Body of pancreas (tissue), 4 donors: Measurements from ENCODE around the gene IKBKE. TPM values are rescaled to one million over a fixed set of nuclear protein-coding genes. Genes with fewer than 3 reads are reported as not detected.

Experiments
- ATAC-seq: fragments of 150-250 bp; one replicate; pipeline ENCODE4 v1.9.1; 2016
- DNase-seq, 4 donors: peaks; one replicate each; pipeline ENCODE4 v3.0.0-alpha.2; 2019
- H3K27ac ChIP-seq, 4 donors: fragments of 200-600 bp; sonication (generic); 1 replicate in 3 of 4; 2 replicates in 1 of 4; pipeline versions ENCODE4 v1.5.1 to v1.6.1; 2016 to 2019; ENCODE audit warnings: mild to moderate bottlenecking in 1 of 4, mixed read lengths in 1 of 4, moderate library complexity in 1 of 4
- H3K27me3 ChIP-seq, 2 donors: fragments of 200-600 bp; sonication (generic); one replicate each; pipeline ENCODE4 v1.6.0; 2016; ENCODE audit warnings: mild to moderate bottlenecking in 1 of 2
- H3K36me3 ChIP-seq, 2 donors: fragments of 200-600 bp; sonication (generic); replicated peaks in 1 of 2; 2 replicates each; pipeline ENCODE4 v1.5.1; 2016; ENCODE audit warnings: low read depth in 2 of 2; ENCODE audit not compliant: insufficient read depth in 1 of 2
- H3K4me1 ChIP-seq: fragments of 200-600 bp; sonication (generic); one replicate; pipeline ENCODE4 v1.6.0; 2016
- H3K4me3 ChIP-seq, 2 donors: fragments of 200-600 bp; sonication (generic); 1 replicate in 1 of 2; 2 replicates in 1 of 2; pipeline ENCODE4 v1.5.1; 2016 to 2019
- H3K9me3 ChIP-seq, 3 donors: fragments of 200-600 bp; sonication (generic); 1 replicate in 2 of 3; 2 replicates in 1 of 3; pipeline ENCODE4 v1.5.1; 2016
- POLR2A ChIP-seq, 3 donors: fragments of 450-650 bp; IDR thresholded peaks; one replicate each; pipeline ENCODE4 v1.6.1; 2016; ENCODE audit warnings: antibody characterized with exemption in 3 of 3, mild to moderate bottlenecking in 2 of 3
- WGBS, 2 donors: methylation state at CpG; one replicate each; pipeline ENCODE4 v1.1.5; 2017; 5-methylcytosine and 5-hydroxymethylcytosine counted together
- intact Hi-C: fragments of 100-400 bp; cut with DNase I; formaldehyde crosslinking; loops from one replicate; pipeline ENCODE4 v1.15.1; 2023
- total RNA-seq, 2 donors: library from RNA; depleted of rRNA; stranded (reverse); fragments of >200 nt; gene quantifications; one replicate each; pipeline ENCODE4 v1.1.0, GENCODE V29; 2016
- TF ChIP-seq, protein P1 (sequence below), 7 experiments: fragments of 450-650 bp in 4 of 7; fragments of 200-600 bp in 3 of 7; sonication (generic) in 3 of 7; IDR thresholded peaks; one replicate each; pipeline ENCODE4 v1.5.1; 2016 to 2019; ENCODE audit warnings: antibody characterized with exemption in 7 of 7

Gene IKBKE
- total RNA-seq, 2 donors from 2014 or later: 5.4 to 10.2 TPM

DNA sequence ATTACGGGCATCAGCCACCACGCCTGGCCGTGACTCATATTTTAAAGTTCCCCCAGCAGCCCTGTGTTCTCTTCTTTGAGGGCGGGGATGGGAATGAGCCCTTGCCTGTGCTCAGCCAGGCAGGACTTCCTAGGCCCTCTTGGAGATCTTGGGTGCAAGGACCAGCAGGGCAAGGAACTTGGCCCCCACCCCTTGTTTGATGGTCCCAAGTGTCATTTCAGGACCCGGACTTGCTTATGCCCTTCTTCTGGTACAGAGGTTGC is 46.4 kb downstream of the IKBKE start:
- H3K27ac ChIP-seq: no peak overlapping the region
- intact Hi-C loops: no loop called here
- ATAC-seq (no peak), DNase-seq (no peak)
- H3K9me3 ChIP-seq: no peaks in the 10 kb centered on the region
- H3K36me3 ChIP-seq: no peaks in the 10 kb centered on the region
- no peak overlapping the region for H3K4me3 ChIP-seq
- WGBS, 2 donors: 68 to 69% methylated on average over 5 of the region's 5 CpGs
- H3K27me3 ChIP-seq: no peaks in the 10 kb centered on the region
- peaks cover 66% of the 10 kb centered on the region for H3K4me1 ChIP-seq
- TF ChIP-seq POLR2A (IDR thresholded peaks at IDR 0.05): no peak

DNA sequence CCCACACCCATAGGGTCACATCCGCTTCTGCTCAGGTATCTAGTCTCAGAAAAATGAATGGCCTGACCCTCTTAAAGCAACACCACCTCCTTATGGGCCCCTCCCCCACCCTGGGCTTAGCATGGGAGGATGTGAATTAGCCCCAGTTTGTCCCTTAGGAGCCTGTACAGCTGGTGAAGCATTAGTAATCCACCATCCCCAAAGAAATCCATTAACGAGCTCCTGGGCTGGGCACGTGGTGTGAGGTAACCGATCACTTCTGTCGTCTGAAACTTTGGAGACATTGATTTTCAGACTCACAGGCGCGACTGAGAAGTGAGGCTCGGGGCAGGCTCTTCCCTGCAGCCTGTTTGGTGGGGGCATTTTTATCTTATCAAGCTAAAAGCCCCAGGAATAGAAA is 47.5 kb downstream of the IKBKE start:
- Histone ChIP-seq H3K27ac (peak overlapping the region in 3 of 4 donors; percentile 56 to 63 (median 56)), H3K4me1 (peaks cover 63% of the 10 kb centered on the region), H3K36me3 (no peaks in the 10 kb centered on the region), H3K27me3 (no peaks in the 10 kb centered on the region), H3K4me3 (no peak overlapping the region), H3K9me3 (no peaks in the 10 kb centered on the region)
- intact Hi-C loops: no loop called here
- no peak for DNase-seq
- 66 to 81% methylated on average over 8 of the region's 8 CpGs for WGBS, 2 donors
- no peak for ATAC-seq
- no peak for TF ChIP-seq POLR2A (IDR thresholded peaks at IDR 0.05)
- TF ChIP-seq, protein P1, sequence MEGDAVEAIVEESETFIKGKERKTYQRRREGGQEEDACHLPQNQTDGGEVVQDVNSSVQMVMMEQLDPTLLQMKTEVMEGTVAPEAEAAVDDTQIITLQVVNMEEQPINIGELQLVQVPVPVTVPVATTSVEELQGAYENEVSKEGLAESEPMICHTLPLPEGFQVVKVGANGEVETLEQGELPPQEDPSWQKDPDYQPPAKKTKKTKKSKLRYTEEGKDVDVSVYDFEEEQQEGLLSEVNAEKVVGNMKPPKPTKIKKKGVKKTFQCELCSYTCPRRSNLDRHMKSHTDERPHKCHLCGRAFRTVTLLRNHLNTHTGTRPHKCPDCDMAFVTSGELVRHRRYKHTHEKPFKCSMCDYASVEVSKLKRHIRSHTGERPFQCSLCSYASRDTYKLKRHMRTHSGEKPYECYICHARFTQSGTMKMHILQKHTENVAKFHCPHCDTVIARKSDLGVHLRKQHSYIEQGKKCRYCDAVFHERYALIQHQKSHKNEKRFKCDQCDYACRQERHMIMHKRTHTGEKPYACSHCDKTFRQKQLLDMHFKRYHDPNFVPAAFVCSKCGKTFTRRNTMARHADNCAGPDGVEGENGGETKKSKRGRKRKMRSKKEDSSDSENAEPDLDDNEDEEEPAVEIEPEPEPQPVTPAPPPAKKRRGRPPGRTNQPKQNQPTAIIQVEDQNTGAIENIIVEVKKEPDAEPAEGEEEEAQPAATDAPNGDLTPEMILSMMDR (IDR thresholded peaks at IDR 0.05): no peak

DNA sequence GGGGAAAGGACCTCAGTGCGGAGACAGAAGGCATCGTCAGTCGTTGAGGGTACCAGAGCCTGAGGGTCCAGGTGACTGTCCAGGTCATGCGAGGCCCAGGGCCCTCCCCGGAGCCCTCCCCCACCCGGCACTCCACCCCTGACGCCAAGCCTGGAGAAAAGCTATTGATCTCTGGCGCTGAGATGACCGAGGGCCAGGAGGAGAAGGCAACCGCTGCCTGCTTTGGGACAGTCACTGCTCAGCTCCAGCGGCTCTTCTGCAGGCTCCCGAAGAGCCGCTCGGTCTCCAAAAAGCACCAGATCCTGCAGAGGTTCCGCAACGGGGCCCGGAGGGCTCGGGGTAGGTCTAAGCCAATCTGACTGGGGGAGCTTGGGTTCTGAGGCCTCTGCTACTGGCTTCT is 47.9 kb downstream of the IKBKE start:
- ATAC-seq: no peak
- Histone ChIP-seq H3K4me3 (no peak overlapping the region), H3K9me3 (no peaks in the 10 kb centered on the region), H3K27ac (peak overlapping the region in 3 of 4 donors; percentile 56 to 63 (median 56)), H3K36me3 (no peaks in the 10 kb centered on the region), H3K27me3 (no peaks in the 10 kb centered on the region), H3K4me1 (peaks cover 59% of the 10 kb centered on the region)
- WGBS, 2 donors: 62 to 77% methylated on average over 10 of the region's 18 CpGs
- DNase-seq: no peak
- TF ChIP-seq, protein P1 (IDR thresholded peaks at IDR 0.05): no peak
- TF ChIP-seq POLR2A (IDR thresholded peaks at IDR 0.05): no peak
- intact Hi-C loops: no loop called here

DNA sequence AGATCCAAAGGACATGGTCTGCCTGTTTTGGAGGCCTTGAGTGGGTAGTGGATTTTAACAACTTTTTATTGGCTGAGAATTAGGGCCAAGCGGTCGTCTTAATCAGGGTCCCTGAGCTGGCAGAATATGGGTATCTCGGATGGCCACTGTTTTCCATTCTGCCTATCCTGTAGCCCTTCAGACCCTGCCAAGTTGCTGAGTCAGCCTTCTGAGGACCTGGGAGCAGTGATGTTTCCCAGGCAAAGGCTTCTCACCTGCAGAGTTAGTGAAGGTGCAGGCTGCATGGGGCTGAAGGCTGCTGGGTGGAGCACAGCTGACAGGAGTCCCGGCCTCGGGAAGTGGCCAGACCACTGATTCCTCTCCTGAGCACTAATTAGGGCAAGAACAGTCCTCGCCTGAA is 48.5 kb downstream of the IKBKE start:
- H3K9me3 ChIP-seq: no peaks in the 10 kb centered on the region
- peak overlapping the region in 3 of 4 donors; percentile 56 to 63 (median 56) for H3K27ac ChIP-seq
- DNase-seq: no peak
- WGBS, 2 donors: 72 to 81% methylated on average over 6 of the region's 6 CpGs
- no peaks in the 10 kb centered on the region for H3K36me3 ChIP-seq
- TF ChIP-seq POLR2A (IDR thresholded peaks at IDR 0.05): no peak
- TF ChIP-seq, protein P1 (IDR thresholded peaks at IDR 0.05): no peak
- intact Hi-C loops: no loop called here
- no peak overlapping the region for H3K4me3 ChIP-seq
- peaks cover 54% of the 10 kb centered on the region for H3K4me1 ChIP-seq
- no peak for ATAC-seq
- no peaks in the 10 kb centered on the region for H3K27me3 ChIP-seq

DNA sequence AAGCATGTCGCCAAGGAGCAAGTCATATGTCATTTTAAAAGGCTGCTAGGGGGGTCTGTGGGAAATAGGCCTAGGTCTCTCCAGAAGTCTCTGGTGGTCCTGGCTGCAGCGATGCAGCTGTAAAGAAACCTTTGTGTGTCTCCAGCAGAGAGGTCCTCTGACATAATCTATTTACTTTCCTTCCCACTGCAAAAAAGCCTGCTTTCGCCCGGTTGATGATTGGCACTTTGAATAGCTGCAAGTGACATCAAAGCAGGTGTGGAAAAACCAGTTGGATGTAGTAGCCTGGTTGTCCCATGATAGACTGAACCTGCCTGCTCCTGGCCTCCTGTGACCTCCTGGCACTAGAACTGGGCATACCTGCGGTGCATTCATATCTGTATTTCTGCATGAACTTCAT is 50.9 kb downstream of the IKBKE start:
- 14 to 18% methylated on average over 5 of the region's 5 CpGs for WGBS, 2 donors
- peak; percentile 61 to 84 (median 78) for DNase-seq

More for the DNA sequence above, 50.9 kb downstream of the IKBKE start:
- no peak overlapping the region for H3K4me3 ChIP-seq
- no peaks in the 10 kb centered on the region for H3K27me3 ChIP-seq
- no peaks in the 10 kb centered on the region for H3K36me3 ChIP-seq
- TF ChIP-seq, protein P1 (IDR thresholded peaks at IDR 0.05): no peak
- no peak for TF ChIP-seq POLR2A (IDR thresholded peaks at IDR 0.05)
- H3K4me1 ChIP-seq: peaks cover 45% of the 10 kb centered on the region
- ATAC-seq: peak; percentile 82
- H3K27ac ChIP-seq: peak overlapping the region; percentile 48 to 77 (median 64)
- intact Hi-C loops: no loop called here
- H3K9me3 ChIP-seq: no peaks in the 10 kb centered on the region
